Glutamatergic neuron (in vitro differentiated cells): Measurements from ENCODE around the gene DMC1. TPM values are rescaled to one million over a fixed set of nuclear protein-coding genes. Genes with fewer than 3 reads are reported as not detected.

Experiments used
- DNase-seq: peaks from one replicate; pipeline ENCODE4 v3.0.0; 2022
- H3K27ac Mint-ChIP-seq: one replicate; pipeline ENCODE4 v1.8.0; 2020; ENCODE audit warnings: mild to moderate bottlenecking, mixed read lengths, inconsistent platforms; ENCODE audit not compliant: unreplicated experiment
- H3K27me3 Mint-ChIP-seq: one replicate; pipeline ENCODE4 v1.8.0; 2020; ENCODE audit warnings: mild to moderate bottlenecking, moderate library complexity, mixed read lengths, inconsistent platforms; ENCODE audit not compliant: unreplicated experiment
- H3K36me3 Mint-ChIP-seq: one replicate; pipeline ENCODE4 v1.8.0; 2020; ENCODE audit warnings: mild to moderate bottlenecking, mixed read lengths, inconsistent platforms; ENCODE audit not compliant: unreplicated experiment
- H3K4me1 Mint-ChIP-seq: one replicate; pipeline ENCODE4 v1.8.0; 2020; ENCODE audit warnings: mild to moderate bottlenecking, low read depth, mixed read lengths, inconsistent platforms; ENCODE audit not compliant: unreplicated experiment
- H3K4me3 Mint-ChIP-seq: one replicate; pipeline ENCODE4 v1.8.0; 2020; ENCODE audit warnings: mild to moderate bottlenecking, mixed read lengths, inconsistent platforms; ENCODE audit not compliant: unreplicated experiment
- H3K9me3 Mint-ChIP-seq: one replicate; pipeline ENCODE4 v1.8.0; 2020; ENCODE audit warnings: mild to moderate bottlenecking, moderate library complexity, mixed read lengths, inconsistent platforms; ENCODE audit not compliant: unreplicated experiment
- total RNA-seq: library from RNA; stranded (reverse); fragmentation: NEBNext Ultra II Directional; extraction: Animal tissue kit (Norgen Biotek cat#: 25700); gene quantifications from one replicate; pipeline ENCODE4 v1.2.1, GENCODE V29; 2021; ENCODE audit not compliant: unreplicated experiment
- TF ChIP-seq, protein P1 (sequence below): fragments of 200-600 bp; sonication (generic); IDR thresholded peaks from one replicate; pipeline ENCODE4 v1.5.0; 2021; ENCODE audit not compliant: partially characterized antibody, unreplicated experiment

The DMC1 gene
- total RNA-seq, 1 donor from 2014 or later: 4.2 TPM

DNA sequence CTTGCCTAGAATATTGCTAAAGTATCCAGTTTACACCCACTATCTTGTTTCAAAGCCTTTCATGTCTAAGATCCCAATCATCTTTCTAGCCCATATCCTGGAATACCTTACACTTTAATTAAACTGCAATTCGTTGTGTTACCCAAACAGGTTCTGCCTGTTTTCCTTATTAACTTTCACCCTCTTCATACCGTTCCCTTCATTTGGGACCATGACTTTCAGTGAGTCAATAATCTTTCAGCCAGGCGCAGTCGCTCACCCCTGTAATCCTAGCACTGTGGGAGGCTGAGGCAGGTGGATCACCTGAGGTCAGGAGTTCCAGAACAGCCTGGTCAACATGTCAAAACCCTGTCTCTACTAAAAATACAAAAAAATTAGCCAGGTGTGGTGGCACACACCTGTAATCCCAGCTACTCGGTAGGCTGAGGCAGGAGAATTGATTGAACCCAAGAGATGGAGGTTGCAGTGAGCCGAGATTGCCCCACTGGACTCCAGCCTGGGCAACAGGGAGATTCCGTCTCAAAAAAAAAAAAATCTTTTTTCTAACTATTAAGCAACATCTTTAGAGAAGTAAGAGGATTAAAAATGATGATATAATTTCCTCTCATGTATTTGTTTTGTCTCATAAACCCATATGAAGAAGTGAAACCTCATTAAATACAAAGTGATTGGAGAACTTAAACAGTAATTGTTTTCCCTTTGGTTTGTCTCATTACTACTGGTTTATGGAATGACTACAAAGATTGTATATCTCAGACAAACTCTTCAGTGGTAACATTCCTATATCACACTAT lies 20.7 kb downstream of the DMC1 start:
- Mint-ChIP-seq H3K27ac (no peak overlapping the region), H3K36me3 (peaks cover 2% of the 10 kb centered on the region), H3K9me3 (no peaks in the 10 kb centered on the region), H3K4me3 (no peak overlapping the region), H3K4me1 (no peaks in the 10 kb centered on the region), H3K27me3 (no peaks in the 10 kb centered on the region)
- TF ChIP-seq, protein P1, sequence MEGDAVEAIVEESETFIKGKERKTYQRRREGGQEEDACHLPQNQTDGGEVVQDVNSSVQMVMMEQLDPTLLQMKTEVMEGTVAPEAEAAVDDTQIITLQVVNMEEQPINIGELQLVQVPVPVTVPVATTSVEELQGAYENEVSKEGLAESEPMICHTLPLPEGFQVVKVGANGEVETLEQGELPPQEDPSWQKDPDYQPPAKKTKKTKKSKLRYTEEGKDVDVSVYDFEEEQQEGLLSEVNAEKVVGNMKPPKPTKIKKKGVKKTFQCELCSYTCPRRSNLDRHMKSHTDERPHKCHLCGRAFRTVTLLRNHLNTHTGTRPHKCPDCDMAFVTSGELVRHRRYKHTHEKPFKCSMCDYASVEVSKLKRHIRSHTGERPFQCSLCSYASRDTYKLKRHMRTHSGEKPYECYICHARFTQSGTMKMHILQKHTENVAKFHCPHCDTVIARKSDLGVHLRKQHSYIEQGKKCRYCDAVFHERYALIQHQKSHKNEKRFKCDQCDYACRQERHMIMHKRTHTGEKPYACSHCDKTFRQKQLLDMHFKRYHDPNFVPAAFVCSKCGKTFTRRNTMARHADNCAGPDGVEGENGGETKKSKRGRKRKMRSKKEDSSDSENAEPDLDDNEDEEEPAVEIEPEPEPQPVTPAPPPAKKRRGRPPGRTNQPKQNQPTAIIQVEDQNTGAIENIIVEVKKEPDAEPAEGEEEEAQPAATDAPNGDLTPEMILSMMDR: no peak
- DNase-seq: no peak

DNA sequence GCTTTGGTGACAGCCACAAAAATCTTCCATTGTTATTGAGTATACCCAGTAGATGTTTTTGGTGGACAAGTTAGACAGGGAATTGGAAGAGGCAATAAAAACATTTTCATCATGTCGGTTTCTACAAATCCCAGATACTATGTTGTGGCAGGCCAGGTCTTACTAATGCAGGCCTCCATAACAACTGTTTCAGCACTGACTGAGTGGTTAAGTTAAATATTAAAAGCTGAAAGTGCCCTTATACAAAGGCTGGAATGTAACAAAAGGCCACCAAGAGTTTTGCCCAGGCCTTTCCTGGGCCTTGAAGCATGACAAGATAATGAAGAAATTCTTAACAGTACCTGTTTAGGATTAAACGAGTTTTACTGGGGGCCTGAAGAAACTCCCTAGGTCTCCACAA lies 29.3 kb downstream of the DMC1 start:
- no peak overlapping the region for H3K4me3 Mint-ChIP-seq
- TF ChIP-seq, protein P1: no peak
- H3K36me3 Mint-ChIP-seq: peaks cover 22% of the 10 kb centered on the region
- no peak overlapping the region for H3K27ac Mint-ChIP-seq
- DNase-seq: no peak
- no peaks in the 10 kb centered on the region for H3K27me3 Mint-ChIP-seq
- no peaks in the 10 kb centered on the region for H3K9me3 Mint-ChIP-seq
- no peaks in the 10 kb centered on the region for H3K4me1 Mint-ChIP-seq

DNA sequence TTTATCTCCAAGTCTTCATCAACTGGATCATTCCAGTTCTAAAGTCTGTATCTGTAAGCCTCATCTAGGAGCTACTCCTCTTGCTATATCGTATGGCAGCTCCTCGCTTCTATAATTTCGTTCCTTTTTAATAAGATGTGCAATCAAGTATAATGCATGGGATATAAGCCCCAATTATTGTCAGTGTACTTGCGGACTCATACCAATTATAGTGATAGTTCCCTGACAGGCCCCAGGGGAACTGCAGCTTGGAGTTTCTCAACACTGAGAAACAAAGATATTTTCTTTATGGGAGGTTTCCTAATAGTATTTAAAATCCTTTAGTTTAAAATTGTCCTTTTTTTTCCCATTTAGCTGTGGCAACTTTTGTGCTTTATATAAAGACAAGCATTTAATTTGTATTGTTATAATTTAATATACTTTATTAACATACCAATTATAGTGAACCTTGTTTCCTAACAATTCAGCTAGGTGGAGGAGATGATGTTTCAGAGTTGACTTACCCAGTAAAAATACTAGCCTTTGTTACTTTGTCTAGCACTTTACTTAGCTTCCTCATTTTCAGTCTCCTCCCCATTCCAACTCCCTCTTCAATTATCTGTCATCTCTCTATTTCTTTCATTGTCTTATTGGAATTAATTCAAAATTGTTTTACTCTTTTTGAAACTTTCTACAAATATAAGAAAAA lies 38.6 kb downstream of the DMC1 start:
- no peaks in the 10 kb centered on the region for H3K9me3 Mint-ChIP-seq
- TF ChIP-seq, protein P1: no peak
- H3K27ac Mint-ChIP-seq: no peak overlapping the region
- H3K36me3 Mint-ChIP-seq: no peaks in the 10 kb centered on the region
- no peaks in the 10 kb centered on the region for H3K27me3 Mint-ChIP-seq
- no peak for DNase-seq
- H3K4me3 Mint-ChIP-seq: no peak overlapping the region
- no peaks in the 10 kb centered on the region for H3K4me1 Mint-ChIP-seq

DNA sequence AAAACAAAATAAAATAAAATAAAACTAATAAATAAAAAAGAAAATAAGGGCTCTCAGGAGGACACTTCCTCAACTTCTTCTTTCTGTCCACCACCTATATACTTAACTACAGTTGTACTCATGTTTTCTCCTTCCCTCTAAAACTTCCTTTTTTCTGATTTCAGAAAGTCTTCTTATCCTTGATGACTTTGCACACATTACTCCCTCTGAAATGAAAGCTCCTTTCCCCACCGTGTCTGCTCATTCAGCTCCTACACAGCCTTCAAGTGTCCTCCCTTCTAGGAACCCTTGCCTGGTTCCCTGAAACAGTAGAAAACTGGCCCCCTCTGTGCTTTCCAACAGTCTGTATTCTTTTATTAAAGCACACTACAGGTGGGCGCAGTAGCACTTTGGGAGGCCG lies 45.6 kb downstream of the DMC1 start:
- H3K4me1 Mint-ChIP-seq: no peaks in the 10 kb centered on the region
- no peak overlapping the region for H3K27ac Mint-ChIP-seq
- DNase-seq: no peak
- no peak overlapping the region for H3K4me3 Mint-ChIP-seq
- H3K27me3 Mint-ChIP-seq: no peaks in the 10 kb centered on the region
- TF ChIP-seq, protein P1: no peak
- no peaks in the 10 kb centered on the region for H3K36me3 Mint-ChIP-seq
- no peaks in the 10 kb centered on the region for H3K9me3 Mint-ChIP-seq

DNA sequence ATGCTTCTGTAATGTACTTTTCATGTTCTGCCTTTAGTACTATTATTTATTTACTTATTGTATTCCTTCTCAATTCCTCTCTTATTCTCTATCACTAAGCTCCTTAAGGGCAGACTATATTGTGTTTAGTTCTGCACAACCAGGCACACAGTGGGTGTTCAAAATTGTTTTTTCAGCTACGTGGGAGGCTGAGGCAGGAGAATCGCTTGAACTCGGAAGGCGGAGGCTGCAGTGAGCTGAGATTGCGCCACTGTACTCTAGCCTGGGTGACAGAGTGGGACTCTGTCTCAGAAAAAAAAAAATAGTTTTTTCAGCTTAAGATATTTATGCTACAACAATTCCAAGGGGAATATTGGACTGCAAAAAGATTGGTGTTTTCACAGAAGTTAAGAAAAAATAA lies 46.5 kb downstream of the DMC1 start:
- no peaks in the 10 kb centered on the region for H3K9me3 Mint-ChIP-seq

More for the DNA sequence above, 46.5 kb downstream of the DMC1 start:
- TF ChIP-seq, protein P1: no peak
- DNase-seq: no peak
- Mint-ChIP-seq H3K27ac (no peak overlapping the region), H3K4me3 (no peak overlapping the region), H3K36me3 (no peaks in the 10 kb centered on the region), H3K27me3 (no peaks in the 10 kb centered on the region), H3K4me1 (no peaks in the 10 kb centered on the region)
